HepG2 (cell line): ENCODE results near the gene LAMC3. TPM values are rescaled to one million over a fixed set of nuclear protein-coding genes. Genes with fewer than 3 reads are reported as not detected.

Experiments
- ATAC-seq: fragments of 200-7000 bp; cut with Tn5 transposase; 3 replicates; pipeline ENCODE4 v1.9.1; 2020; ENCODE audit warnings: mild to moderate bottlenecking, moderate library complexity
- BruUV-seq: library from RNA; stranded (reverse); fragments of 400-500 nt; replicated peaks from 2 replicates; lab custom pipeline; 2021; lab: Mats Ljungman, UMichigan
- CTCF ChIA-PET: fragments of 300-600 bp; formaldehyde crosslinking; extraction: SDS; loops from one replicate; lab custom pipeline; 2021; ENCODE audit warnings: low total read pairs, inconsistent platforms, low intra/inter-chr PET ratio; lab: Yijun Ruan, JAX
- POLR2A ChIA-PET: fragments of 350-600 bp; sonication (Branson Sonifier 250); formaldehyde crosslinking; loops from one replicate; lab custom pipeline; 2020; ENCODE audit warnings: antibody characterized with exemption, inconsistent platforms; lab: Yijun Ruan, JAX
- DNase-seq: peaks from one replicate; pipeline ENCODE4 v3.0.0-alpha.2; 2015; ENCODE audit warnings: low spot score
- FAIRE-seq: peaks from 3 replicates; lab custom pipeline; 2011; peaks lifted over from hg19 to GRCh38; lab: Jason Lieb, UNC
- H2AFZ ChIP-seq: one replicate; pipeline ENCODE4 v1.6.1; 2011; ENCODE audit warnings: low read length, inconsistent platforms
- H3K27ac ChIP-seq: fragments of 300-600 bp; 3 replicates; pipeline ENCODE4 v1.8.0; 2011; ENCODE audit warnings: mixed run types, mild to moderate bottlenecking, mixed read lengths, low read length, inconsistent platforms; ENCODE audit not compliant: insufficient read depth; ENCODE audit errors: extremely low read length
- H3K27me3 ChIP-seq, 2 experiments: fragments of 200-600 bp in 1 of 2; 2 replicates in 1 of 2; 3 replicates in 1 of 2; pipeline versions ENCODE4 v1.6.0 to v1.8.0; 2011; ENCODE audit warnings: low read length in 2 of 2, mild to moderate bottlenecking in 2 of 2, moderate library complexity in 2 of 2, inconsistent platforms in 1 of 2; ENCODE audit not compliant: insufficient read depth in 2 of 2, control insufficient read depth in 1 of 2
- H3K36me3 ChIP-seq, 2 experiments: fragments of 200-600 bp in 1 of 2; replicated peaks in 1 of 2; 2 replicates in 1 of 2; 3 replicates in 1 of 2; pipeline versions ENCODE4 v1.5.1 to v1.8.0; 2011; ENCODE audit warnings: low read length in 2 of 2, inconsistent platforms in 1 of 2; ENCODE audit not compliant: insufficient read depth in 2 of 2, control insufficient read depth in 1 of 2
- H3K4me1 ChIP-seq: 2 replicates; pipeline ENCODE4 v1.5.1; 2012; ENCODE audit warnings: low read length, inconsistent platforms; ENCODE audit not compliant: insufficient read depth
- H3K4me2 ChIP-seq: 2 replicates; pipeline ENCODE4 v1.6.0; 2011; ENCODE audit warnings: low read depth, low read length, inconsistent platforms
- H3K4me3 ChIP-seq, 3 experiments: fragments of 200-600 bp in 1 of 3; sonication (generic), shearing (Covaris generic) in 1 of 3; replicated peaks in 1 of 3; 2 replicates each; pipeline ENCODE4 v1.5.1; 2011 to 2016; ENCODE audit warnings: low read length in 3 of 3, inconsistent platforms in 2 of 3, low read depth in 2 of 3, mild to moderate bottlenecking in 2 of 3, control low read depth in 1 of 3, mixed read lengths in 1 of 3; ENCODE audit not compliant: insufficient read depth in 1 of 3
- H3K79me2 ChIP-seq: one replicate; pipeline ENCODE4 v1.6.1; 2011; ENCODE audit warnings: low read length, inconsistent platforms; ENCODE audit not compliant: insufficient read depth
- H3K9ac ChIP-seq: 2 replicates; pipeline ENCODE4 v1.6.0; 2011; ENCODE audit warnings: mild to moderate bottlenecking, low read depth, low read length, inconsistent platforms; ENCODE audit not compliant: insufficient read depth
- H3K9me3 ChIP-seq: 2 replicates; pipeline ENCODE4 v1.5.1; 2012; ENCODE audit warnings: mild to moderate bottlenecking, low read length
- H4K20me1 ChIP-seq: 2 replicates; pipeline ENCODE4 v1.6.0; 2011; ENCODE audit warnings: inconsistent platforms, mild to moderate bottlenecking, low read length, moderate library complexity; ENCODE audit not compliant: insufficient read depth
- MEF2D ChIP-seq: sonication (generic); formaldehyde crosslinking; IDR thresholded peaks from 2 replicates; pipeline ENCODE4 v1.5.1; 2020; ENCODE audit warnings: mild to moderate bottlenecking, missing genetic modification reagents
- ZNF556 ChIP-seq: sonication (generic); formaldehyde crosslinking; IDR thresholded peaks from 2 replicates; pipeline ENCODE4 v1.4.0; 2020; ENCODE audit warnings: mild to moderate bottlenecking, missing genetic modification reagents, borderline replicate concordance
- WGBS: methylation state at CpG from one replicate; pipeline ENCODE4 v1.1.6; 2017; ENCODE audit warnings: low lambda C conversion rate; 5-methylcytosine and 5-hydroxymethylcytosine counted together
- in situ Hi-C: cut with HindIII; loops from 2 replicates; pipeline ENCODE4 v1.10.0; 2017; ENCODE audit warnings: low pct_unique_long_range_greater_than_20kb; ENCODE audit not compliant: extremely low pct_ligation_motif_present
- intact Hi-C: fragments of 100-400 bp; cut with micrococcal nuclease; formaldehyde crosslinking; loops from one replicate; pipeline ENCODE4 v1.10.0; 2022; ENCODE audit not compliant: unreplicated experiment
- polyA plus RNA-seq, 8 experiments: library from polyadenylated mRNA; depleted of rRNA in 3 of 8; stranded (reverse) in 7 of 8; unstranded in 1 of 8; fragments of >200 nt; fragmentation: Illumina TruSeq in 4 of 8; extraction: Trizol in 4 of 8; gene quantifications; 2 replicates each; pipeline versions ENCODE4 v1.2.1 to v1.2.3, GENCODE V29; 2011 to 2016; ENCODE audit warnings: low read depth in 4 of 8, missing spikeins in 1 of 8, mixed read lengths in 1 of 8; ENCODE audit not compliant: insufficient read depth in 1 of 8
- total RNA-seq, 5 experiments: library from RNA; depleted of rRNA; stranded (reverse); fragments of >200 nt; fragmentation: Illumina TruSeq; extraction: Trizol; gene quantifications; 2 replicates each; pipeline ENCODE4 v1.2.3, GENCODE V29; 2016; ENCODE audit warnings: low read depth in 1 of 5
- TF ChIP-seq, protein P1 (sequence below): sonication (generic); formaldehyde crosslinking; IDR thresholded peaks from 2 replicates; pipeline ENCODE4 v1.4.0; 2020; ENCODE audit warnings: missing genetic modification reagents

Gene LAMC3
- total and polyA plus RNA-seq, 2 of the 13 experiments (the other 11 are each of a cell fraction or from before 2014, with no cell fraction given), result 0.07 to 0.57 TPM

GRCh38 chr9:131105952-131106351 lies 97.0 kb downstream of the LAMC3 start:
- Histone ChIP-seq H3K4me2 (no peak overlapping the region), H4K20me1 (no peaks in the 10 kb centered on the region), H3K27me3 (no peaks in the 10 kb centered on the region), H3K36me3 (no peaks in the 10 kb centered on the region), H3K9me3 (no peaks in the 10 kb centered on the region), H3K4me3 (no peak overlapping the region), H2AFZ (no peak overlapping the region), H3K27ac (no peak overlapping the region), H3K79me2 (no peaks in the 10 kb centered on the region), H3K4me1 (peaks cover 1% of the 10 kb centered on the region), H3K9ac (no peak overlapping the region)
- no peak for FAIRE-seq
- ATAC-seq, result no peak
- POLR2A ChIA-PET, result no interaction called here
- 93% methylated on average over 8 of the region's 8 CpGs for WGBS
- intact Hi-C loops, result no loop called here
- DNase-seq, result no peak
- TF ChIP-seq ZNF556 (CRISPR knock-in tag), result no peak
- no TSS peak for BruUV-seq
- CTCF ChIA-PET, result no interaction called here
- in situ Hi-C loops, result no loop called here

- ChIA-PET POLR2A (interaction anchor here (1.4 kb wide), 1 partner anchor 10 kb away, joined by 4 read pairs; no protein-coding TSS in a partner anchor), CTCF (no interaction called here)
- BruUV-seq, result no TSS peak
- DNase-seq (no peak), ATAC-seq (no peak), FAIRE-seq (no peak)
- Histone ChIP-seq H2AFZ (no peak overlapping the region), H3K79me2 (no peaks in the 10 kb centered on the region), H3K9ac (no peak overlapping the region), H3K4me3 (no peak overlapping the region), H3K27me3 (no peaks in the 10 kb centered on the region), H3K9me3 (no peaks in the 10 kb centered on the region), H4K20me1 (no peaks in the 10 kb centered on the region), H3K4me1 (peaks cover 17% of the 10 kb centered on the region), H3K27ac (no peak overlapping the region), H3K36me3 (no peaks in the 10 kb centered on the region), H3K4me2 (no peak overlapping the region)
- in situ Hi-C loops (no loop called here), intact Hi-C loops (no loop called here)
- 84% methylated on average over 8 of the region's 8 CpGs for WGBS
- TF ChIP-seq MEF2D (CRISPR knock-in tag), result no peak
- TF ChIP-seq, protein P1, sequence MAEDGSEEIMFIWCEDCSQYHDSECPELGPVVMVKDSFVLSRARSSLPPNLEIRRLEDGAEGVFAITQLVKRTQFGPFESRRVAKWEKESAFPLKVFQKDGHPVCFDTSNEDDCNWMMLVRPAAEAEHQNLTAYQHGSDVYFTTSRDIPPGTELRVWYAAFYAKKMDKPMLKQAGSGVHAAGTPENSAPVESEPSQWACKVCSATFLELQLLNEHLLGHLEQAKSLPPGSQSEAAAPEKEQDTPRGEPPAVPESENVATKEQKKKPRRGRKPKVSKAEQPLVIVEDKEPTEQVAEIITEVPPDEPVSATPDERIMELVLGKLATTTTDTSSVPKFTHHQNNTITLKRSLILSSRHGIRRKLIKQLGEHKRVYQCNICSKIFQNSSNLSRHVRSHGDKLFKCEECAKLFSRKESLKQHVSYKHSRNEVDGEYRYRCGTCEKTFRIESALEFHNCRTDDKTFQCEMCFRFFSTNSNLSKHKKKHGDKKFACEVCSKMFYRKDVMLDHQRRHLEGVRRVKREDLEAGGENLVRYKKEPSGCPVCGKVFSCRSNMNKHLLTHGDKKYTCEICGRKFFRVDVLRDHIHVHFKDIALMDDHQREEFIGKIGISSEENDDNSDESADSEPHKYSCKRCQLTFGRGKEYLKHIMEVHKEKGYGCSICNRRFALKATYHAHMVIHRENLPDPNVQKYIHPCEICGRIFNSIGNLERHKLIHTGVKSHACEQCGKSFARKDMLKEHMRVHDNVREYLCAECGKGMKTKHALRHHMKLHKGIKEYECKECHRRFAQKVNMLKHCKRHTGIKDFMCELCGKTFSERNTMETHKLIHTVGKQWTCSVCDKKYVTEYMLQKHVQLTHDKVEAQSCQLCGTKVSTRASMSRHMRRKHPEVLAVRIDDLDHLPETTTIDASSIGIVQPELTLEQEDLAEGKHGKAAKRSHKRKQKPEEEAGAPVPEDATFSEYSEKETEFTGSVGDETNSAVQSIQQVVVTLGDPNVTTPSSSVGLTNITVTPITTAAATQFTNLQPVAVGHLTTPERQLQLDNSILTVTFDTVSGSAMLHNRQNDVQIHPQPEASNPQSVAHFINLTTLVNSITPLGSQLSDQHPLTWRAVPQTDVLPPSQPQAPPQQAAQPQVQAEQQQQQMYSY (CRISPR knock-in tag), result no peak
These were observed 98.8 kb downstream of the LAMC3 start for GRCh38 chr9:131107760-131108159.
